IMR-90 (cell line): ENCODE data around the gene GLRX5. TPM values are rescaled to one million over a fixed set of nuclear protein-coding genes. Genes with fewer than 3 reads are reported as not detected.
A peak's percentile ranks its signal among the peaks of the same experiment; 100 is the strongest.

ENCODE experiments used
- ATAC-seq: fragments of 200-7000 bp; cut with Tn5 transposase; 2 replicates; pipeline ENCODE4 v1.9.1; 2020; ENCODE audit warnings: low read depth, mild to moderate bottlenecking, moderate library complexity
- BruUV-seq: library from RNA; stranded (reverse); fragments of 400-500 nt; replicated peaks from 2 replicates; lab custom pipeline; 2021; lab: Mats Ljungman, UMichigan
- CTCF ChIA-PET: fragments of 300-600 bp; formaldehyde crosslinking; extraction: SDS; loops from one replicate; lab custom pipeline; 2021; ENCODE audit warnings: antibody characterized with exemption; lab: Yijun Ruan, JAX
- POLR2A ChIA-PET: fragments of 300-600 bp; sonication (Branson Sonifier 250); formaldehyde crosslinking; loops from one replicate; lab custom pipeline; 2022; ENCODE audit warnings: antibody characterized with exemption; ENCODE audit not compliant: unreplicated experiment; lab: Charles Lee
- DNase-seq: peaks from one replicate; pipeline ENCODE4 v3.0.0; 2013
- H2AFZ ChIP-seq: replicated peaks from 2 replicates; pipeline ENCODE3; 2013; ENCODE audit warnings: low read length, mild to moderate bottlenecking; ENCODE audit not compliant: poor library complexity
- H2AK5ac ChIP-seq: 2 replicates; pipeline ENCODE4 v1.6.1; 2013; ENCODE audit warnings: low read depth, low read length, inconsistent platforms
- H2AK9ac ChIP-seq: replicated peaks from 2 replicates; pipeline ENCODE3; 2013; ENCODE audit warnings: mild to moderate bottlenecking, low read depth, low read length, moderate library complexity; ENCODE audit not compliant: poor library complexity
- H2BK120ac ChIP-seq: 2 replicates; pipeline ENCODE4 v1.6.1; 2013; ENCODE audit warnings: low read depth, low read length, inconsistent platforms
- H2BK15ac ChIP-seq: 3 replicates; pipeline ENCODE4 v1.6.1; 2013; ENCODE audit warnings: low read depth, low read length, inconsistent platforms
- H2BK20ac ChIP-seq: 2 replicates; pipeline ENCODE4 v1.6.1; 2013; ENCODE audit warnings: low read depth, mild to moderate bottlenecking, inconsistent platforms, low read length, moderate library complexity
- H2BK5ac ChIP-seq: 2 replicates; pipeline ENCODE4 v1.6.1; 2013; ENCODE audit warnings: mild to moderate bottlenecking, low read depth, low read length, inconsistent platforms; ENCODE audit not compliant: poor library complexity, severe bottlenecking
- H3K14ac ChIP-seq: replicated peaks from 2 replicates; pipeline ENCODE4 v1.6.1; 2013; ENCODE audit warnings: low read depth, low read length, inconsistent platforms
- H3K18ac ChIP-seq: 2 replicates; pipeline ENCODE4 v1.6.1; 2013; ENCODE audit warnings: low read depth, low read length, control low read depth
- H3K23ac ChIP-seq: 2 replicates; pipeline ENCODE4 v1.6.1; 2013; ENCODE audit warnings: low read depth, low read length, inconsistent platforms
- H3K27ac ChIP-seq: 2 replicates; pipeline ENCODE4 v1.5.1; 2013; ENCODE audit warnings: mild to moderate bottlenecking, control low read depth, low read length; ENCODE audit not compliant: insufficient read depth
- H3K27me3 ChIP-seq: 2 replicates; pipeline ENCODE4 v1.6.1; 2013; ENCODE audit warnings: low read length; ENCODE audit not compliant: control insufficient read depth, insufficient read depth
- H3K36me3 ChIP-seq: 2 replicates; pipeline ENCODE4 v1.6.1; 2013; ENCODE audit warnings: low read length, mixed read lengths; ENCODE audit not compliant: control insufficient read depth, insufficient read depth
- H3K4ac ChIP-seq: 2 replicates; pipeline ENCODE4 v1.6.1; 2013; ENCODE audit warnings: low read depth, low read length, inconsistent platforms
- H3K4me1 ChIP-seq: 2 replicates; pipeline ENCODE4 v1.6.1; 2013; ENCODE audit warnings: low read length, mixed read lengths; ENCODE audit not compliant: control insufficient read depth, insufficient read depth
- H3K4me2 ChIP-seq: 2 replicates; pipeline ENCODE4 v1.6.1; 2013; ENCODE audit warnings: low read depth, mild to moderate bottlenecking, control low read depth, low read length, moderate library complexity
- H3K4me3 ChIP-seq: 2 replicates; pipeline ENCODE4 v1.5.1; 2013; ENCODE audit warnings: low read depth, mild to moderate bottlenecking, control low read depth, low read length, moderate library complexity; ENCODE audit not compliant: insufficient read depth
- H3K56ac ChIP-seq: 2 replicates; pipeline ENCODE4 v1.6.1; 2013; ENCODE audit warnings: low read length, inconsistent platforms; ENCODE audit not compliant: insufficient read depth; ENCODE audit errors: extremely low read depth
- H3K79me1 ChIP-seq, 2 experiments: 2 replicates each; pipeline ENCODE4 v1.6.1; 2013; ENCODE audit warnings: low read length in 2 of 2, inconsistent platforms in 1 of 2, low read depth in 1 of 2
- H3K9ac ChIP-seq: 2 replicates; pipeline ENCODE4 v1.6.1; 2013; ENCODE audit warnings: low read depth, low read length, control low read depth
- H3K9me1 ChIP-seq: 2 replicates; pipeline ENCODE4 v1.6.1; 2013; ENCODE audit warnings: low read length, inconsistent platforms; ENCODE audit not compliant: insufficient read depth
- H3K9me3 ChIP-seq: 2 replicates; pipeline ENCODE4 v1.6.1; 2013; ENCODE audit warnings: low read length; ENCODE audit not compliant: control insufficient read depth, insufficient read depth
- H4K20me1 ChIP-seq: 2 replicates; pipeline ENCODE4 v1.6.1; 2013; ENCODE audit warnings: low read length, inconsistent platforms; ENCODE audit not compliant: insufficient read depth
- H4K5ac ChIP-seq: 2 replicates; pipeline ENCODE4 v1.6.1; 2013; ENCODE audit warnings: mild to moderate bottlenecking, low read depth, low read length, control low read depth
- H4K8ac ChIP-seq, 2 experiments: 2 replicates each; pipeline ENCODE4 v1.6.1; 2013; ENCODE audit warnings: low read depth in 2 of 2, low read length in 2 of 2, control low read depth in 1 of 2, inconsistent platforms in 1 of 2
- H4K91ac ChIP-seq: 2 replicates; pipeline ENCODE4 v1.6.1; 2013; ENCODE audit warnings: low read depth, low read length, inconsistent platforms; ENCODE audit not compliant: insufficient read depth
- BHLHE40 ChIP-seq: fragments of 150-350 bp; IDR thresholded peaks from 2 replicates; pipeline ENCODE4 v1.6.1; 2016; ENCODE audit warnings: mild to moderate bottlenecking, low read depth, low read length
- CEBPB ChIP-seq: IDR thresholded peaks from 2 replicates; pipeline ENCODE4 v1.6.1; 2012; ENCODE audit warnings: low read depth, low read length, improper control_type of control experiment
- WGBS, 2 experiments: methylation state at CpG; one replicate each; pipeline versions ENCODE4 v1.1.5 to v1.1.7; 2013; ENCODE audit warnings: missing lambda C conversion rate in 2 of 2; ENCODE audit not compliant: insufficient read length in 1 of 2; ENCODE audit errors: extremely low coverage in 2 of 2; 5-methylcytosine and 5-hydroxymethylcytosine counted together
- dilution Hi-C: fragments of 300-500 bp; cut with HindIII; formaldehyde crosslinking; loops from one replicate; pipeline ENCODE4 v1.14.3; 2018; ENCODE audit warnings: low sequenced_read_pairs; ENCODE audit not compliant: unreplicated experiment
- in situ Hi-C: fragments of 300-500 bp; cut with MboI; formaldehyde crosslinking; loops from 3 replicates; pipeline ENCODE4 v1.14.3; 2019; ENCODE audit warnings: low sequenced_read_pairs, inconsistent platforms, mixed read lengths
- intact Hi-C: fragments of 100-400 bp; cut with micrococcal nuclease; formaldehyde crosslinking; loops from 2 replicates; pipeline ENCODE4 v1.10.0; 2022
- polyA plus RNA-seq, 3 experiments: library from polyadenylated mRNA; depleted of rRNA; stranded (reverse); fragments of >200 nt; gene quantifications; 2 replicates each; pipeline ENCODE4 v1.2.3, GENCODE V29; 2012; ENCODE audit warnings: low replicate concordance in 1 of 3
- total RNA-seq: library from RNA; depleted of rRNA; stranded (reverse); fragments of >200 nt; gene quantifications from 2 replicates; pipeline ENCODE4 v1.2.3, GENCODE V29; 2012

Gene GLRX5
- total and polyA plus RNA-seq, 2 of the 4 experiments (the other 2 are of a cell fraction), result 32.4 to 40.4 TPM

DNA sequence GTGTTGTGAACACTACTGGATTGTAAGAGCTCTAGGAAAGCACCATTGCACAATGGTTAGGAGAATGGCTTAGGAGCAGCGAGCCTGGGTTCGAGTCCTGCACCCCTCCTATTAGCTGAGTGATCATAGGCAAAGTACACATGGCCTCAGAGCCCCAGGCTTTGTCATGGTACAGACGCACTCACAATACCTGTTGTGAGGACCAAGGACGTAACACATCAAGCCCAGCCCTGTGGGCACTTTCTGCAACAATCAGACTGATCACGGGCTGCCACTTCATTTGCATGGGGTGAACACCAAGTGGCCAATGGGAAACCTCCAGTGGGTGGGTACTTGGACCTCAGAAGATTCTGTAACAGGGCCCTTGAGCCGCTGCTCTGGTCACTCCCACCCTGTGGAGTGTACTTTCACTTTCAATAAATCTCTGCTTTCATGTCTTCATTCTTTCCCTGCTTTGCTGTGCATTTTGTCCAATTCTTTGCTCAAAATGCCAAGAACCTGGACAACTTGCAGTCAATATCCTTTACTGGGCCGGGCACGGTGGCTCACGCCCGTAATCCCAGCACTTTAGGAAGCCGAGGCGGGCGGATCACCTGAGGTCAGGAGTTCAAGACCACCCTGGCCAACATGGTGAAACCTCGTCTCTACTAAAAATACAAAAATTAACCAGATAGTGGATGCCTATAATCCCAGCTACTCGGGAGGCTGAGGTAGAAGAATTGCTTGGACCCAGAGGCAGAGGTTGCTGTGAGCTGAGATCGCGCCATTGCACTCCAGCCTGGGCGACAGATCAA lies 28.2 kb downstream of the GLRX5 start:
- H4K91ac ChIP-seq, result no peak overlapping the region
- BruUV-seq, result no TSS peak
- H3K9ac ChIP-seq, result no peak overlapping the region
- H3K4me3 ChIP-seq, result peak overlapping the region; percentile 3; the same call in 1 of the 2 replicates
- in situ Hi-C loops, result loop anchor here (5.0 to 25.0 kb wide), 2 partner anchors 209 to 849 kb away; no protein-coding TSS in a partner anchor
- H3K27me3 ChIP-seq, result peaks cover 9% of the 10 kb centered on the region
- ChIA-PET POLR2A (no interaction called here), CTCF (interaction anchor here (0.8 to 1.2 kb wide), 2 partner anchors 211 to 431 kb away, joined by 4 read pairs; no protein-coding TSS in a partner anchor)
- H2BK20ac ChIP-seq, result no peak overlapping the region
- no peak overlapping the region for H2AK9ac ChIP-seq
- no peak overlapping the region for H2BK120ac ChIP-seq
- no peak overlapping the region for H4K8ac ChIP-seq
- no peaks in the 10 kb centered on the region for H4K20me1 ChIP-seq
- dilution Hi-C loops, result loop anchor here (25.0 kb wide), 1 partner anchor 224 kb away; no protein-coding TSS in a partner anchor
- no peaks in the 10 kb centered on the region for H3K4me1 ChIP-seq
- no peak overlapping the region for H3K4ac ChIP-seq
- 0 out of 2 replicates have a peak, but pooled peaks have one; percentile 4 for TF ChIP-seq CEBPB
- TF ChIP-seq BHLHE40, result no peak
- H3K23ac ChIP-seq, result no peak overlapping the region
- peak overlapping the region; percentile 15 for H3K4me2 ChIP-seq
- H2AFZ ChIP-seq, result no peak overlapping the region
- H2BK15ac ChIP-seq, result no peak overlapping the region
- H2AK5ac ChIP-seq, result no peak overlapping the region
- intact Hi-C loops, result loop anchor here (10.0 kb wide), 1 partner anchor 862 kb away; no protein-coding TSS in a partner anchor
- WGBS, 2 experiments, result 77% methylated on average over 6 of the region's 18 CpGs; no CpG with 5 or more reads in 1 of the 2 experiments
- no peaks in the 10 kb centered on the region for H3K36me3 ChIP-seq
- DNase-seq (peak; percentile 16), ATAC-seq (peak; percentile 67)
- no peak overlapping the region for H3K27ac ChIP-seq
- H3K9me3 ChIP-seq, result no peaks in the 10 kb centered on the region
- no peak overlapping the region for H3K14ac ChIP-seq
- no peaks in the 10 kb centered on the region; the same call in 1 of the 2 replicates for H3K9me1 ChIP-seq
- H3K79me1 ChIP-seq, result no peaks in the 10 kb centered on the region
- no peak overlapping the region for H3K18ac ChIP-seq
- no peak overlapping the region for H4K5ac ChIP-seq
- no peak overlapping the region for H3K56ac ChIP-seq
- no peak overlapping the region for H2BK5ac ChIP-seq
